ENCODE results near the gene THSD7A. TPM values are rescaled to one million over a fixed set of nuclear protein-coding genes. Genes with fewer than 3 reads are reported as not detected.

The THSD7A gene
- total RNA-seq, 1 experiment from 2014 or later, result 0.64 TPM

DNA sequence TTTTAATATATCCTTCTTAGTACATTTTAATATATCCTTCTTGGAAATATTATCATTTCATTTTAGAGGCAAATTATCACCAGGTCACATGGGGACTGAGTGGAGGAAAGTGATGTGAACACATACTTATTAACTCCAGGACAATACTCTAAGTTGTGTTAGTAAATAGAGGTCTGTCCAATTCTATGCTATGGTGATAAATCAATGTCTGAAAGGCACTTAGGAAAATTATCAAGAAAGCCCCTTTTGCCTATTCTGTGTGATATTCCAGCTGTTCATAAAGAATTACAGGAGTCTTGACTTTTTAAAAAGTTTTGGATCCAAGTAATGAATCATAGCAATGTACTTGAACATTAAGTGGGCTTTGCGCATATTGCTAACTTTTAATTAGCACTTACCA, 88.5 kb downstream of the THSD7A start:
- POLR2A ChIA-PET (ENCODE audit: low non-redundant PET), result no interaction called here
- peaks cover 14% of the 10 kb centered on the region for H3K4me1 ChIP-seq (ENCODE audit: insufficient read depth, low read length, poor library complexity, severe bottlenecking)
- no peak overlapping the region for H3K27ac ChIP-seq (ENCODE audit: low read depth, low read length, poor library complexity, severe bottlenecking)
- no peaks in the 10 kb centered on the region for H3K9me3 ChIP-seq (ENCODE audit: low read depth, low read length, poor library complexity, severe bottlenecking)
- no peak overlapping the region for H3K4me3 ChIP-seq (ENCODE audit: low read depth, low read length, poor library complexity, severe bottlenecking)
- DNase-seq (ENCODE audit: low spot score), result no peak
- H3K36me3 ChIP-seq (ENCODE audit: insufficient read depth, low read length, poor library complexity, severe bottlenecking), result no peaks in the 10 kb centered on the region
- TF ChIP-seq, protein P1, sequence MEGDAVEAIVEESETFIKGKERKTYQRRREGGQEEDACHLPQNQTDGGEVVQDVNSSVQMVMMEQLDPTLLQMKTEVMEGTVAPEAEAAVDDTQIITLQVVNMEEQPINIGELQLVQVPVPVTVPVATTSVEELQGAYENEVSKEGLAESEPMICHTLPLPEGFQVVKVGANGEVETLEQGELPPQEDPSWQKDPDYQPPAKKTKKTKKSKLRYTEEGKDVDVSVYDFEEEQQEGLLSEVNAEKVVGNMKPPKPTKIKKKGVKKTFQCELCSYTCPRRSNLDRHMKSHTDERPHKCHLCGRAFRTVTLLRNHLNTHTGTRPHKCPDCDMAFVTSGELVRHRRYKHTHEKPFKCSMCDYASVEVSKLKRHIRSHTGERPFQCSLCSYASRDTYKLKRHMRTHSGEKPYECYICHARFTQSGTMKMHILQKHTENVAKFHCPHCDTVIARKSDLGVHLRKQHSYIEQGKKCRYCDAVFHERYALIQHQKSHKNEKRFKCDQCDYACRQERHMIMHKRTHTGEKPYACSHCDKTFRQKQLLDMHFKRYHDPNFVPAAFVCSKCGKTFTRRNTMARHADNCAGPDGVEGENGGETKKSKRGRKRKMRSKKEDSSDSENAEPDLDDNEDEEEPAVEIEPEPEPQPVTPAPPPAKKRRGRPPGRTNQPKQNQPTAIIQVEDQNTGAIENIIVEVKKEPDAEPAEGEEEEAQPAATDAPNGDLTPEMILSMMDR (conservative IDR thresholded peaks at IDR 0.05; ENCODE audit: low read depth, low read length), result no peak
- TF ChIP-seq EZH2 (IDR thresholded peaks at IDR 0.05; ENCODE audit: borderline replicate concordance, low read depth, low read length, poor library complexity, severe bottlenecking), result no peak
- CTCF ChIA-PET, result no interaction called here
- no peaks in the 10 kb centered on the region for H3K27me3 ChIP-seq (replicated peaks; ENCODE audit: insufficient read depth, low read depth, low read length, poor library complexity)
- intact Hi-C loops (cut with micrococcal nuclease; ENCODE audit: unreplicated experiment), result loop anchor here (10.0 kb wide), 1 partner anchor 309 kb away; no protein-coding TSS in a partner anchor
- no TSS peak for BruUV-seq (replicated peaks)

DNA sequence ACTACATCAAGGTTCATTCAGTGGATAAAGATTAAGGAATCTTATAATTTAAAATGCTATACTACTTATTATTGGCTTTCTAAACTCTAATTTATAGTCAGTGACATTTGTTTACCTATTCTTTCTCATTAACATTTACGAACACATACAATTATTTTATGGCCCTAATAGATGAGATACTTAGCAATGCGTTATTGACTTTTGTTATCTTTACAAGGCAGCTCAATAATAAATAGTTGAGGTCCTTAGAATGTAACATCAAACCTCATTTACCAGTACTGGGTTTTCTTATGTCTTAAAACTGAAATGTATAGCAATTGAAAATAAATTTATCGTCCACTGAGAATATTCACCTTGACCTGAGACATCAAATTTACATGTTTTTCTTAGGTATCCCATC, 89.0 kb downstream of the THSD7A start:
- Histone ChIP-seq H3K4me3 (ENCODE audit: low read depth, low read length, poor library complexity, severe bottlenecking) (no peak overlapping the region), H3K9me3 (ENCODE audit: low read depth, low read length, poor library complexity, severe bottlenecking) (no peaks in the 10 kb centered on the region), H3K27me3 (replicated peaks; ENCODE audit: insufficient read depth, low read depth, low read length, poor library complexity) (no peaks in the 10 kb centered on the region), H3K4me1 (ENCODE audit: insufficient read depth, low read length, poor library complexity, severe bottlenecking) (peaks cover 14% of the 10 kb centered on the region), H3K27ac (ENCODE audit: low read depth, low read length, poor library complexity, severe bottlenecking) (no peak overlapping the region), H3K36me3 (ENCODE audit: insufficient read depth, low read length, poor library complexity, severe bottlenecking) (no peaks in the 10 kb centered on the region)
- no TSS peak for BruUV-seq (replicated peaks)
- DNase-seq (ENCODE audit: low spot score), result no peak
- ChIA-PET POLR2A (ENCODE audit: low non-redundant PET) (no interaction called here), CTCF (no interaction called here)
- TF ChIP-seq, protein P1 (conservative IDR thresholded peaks at IDR 0.05; ENCODE audit: low read depth, low read length), result no peak
- TF ChIP-seq EZH2 (IDR thresholded peaks at IDR 0.05; ENCODE audit: borderline replicate concordance, low read depth, low read length, poor library complexity, severe bottlenecking), result no peak
- intact Hi-C loops (cut with micrococcal nuclease; ENCODE audit: unreplicated experiment), result loop anchor here (10.0 kb wide), 1 partner anchor 308 kb away; no protein-coding TSS in a partner anchor

DNA sequence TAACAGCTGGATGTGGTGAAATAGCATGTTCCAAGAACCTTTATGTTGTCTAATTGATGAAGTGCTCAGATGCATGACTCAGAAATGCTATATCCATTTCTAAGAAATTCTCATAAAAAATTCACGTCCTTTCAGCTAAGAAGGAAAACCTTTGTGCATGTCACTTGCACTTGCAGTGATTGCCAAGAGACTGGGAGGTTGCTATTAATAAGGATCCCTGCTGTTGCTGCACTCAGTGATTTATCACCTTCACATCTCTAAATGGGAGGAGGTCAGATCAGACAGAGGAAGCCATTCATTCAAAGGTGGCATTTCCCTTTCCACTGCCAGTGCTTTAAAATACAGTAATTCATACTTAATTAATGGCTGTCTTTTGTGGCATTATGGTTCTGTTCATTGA, 89.5 kb downstream of the THSD7A start:
- H3K36me3 ChIP-seq (ENCODE audit: insufficient read depth, low read length, poor library complexity, severe bottlenecking), result no peaks in the 10 kb centered on the region
- ChIA-PET POLR2A (ENCODE audit: low non-redundant PET) (no interaction called here), CTCF (no interaction called here)
- no TSS peak for BruUV-seq (replicated peaks)
- no peaks in the 10 kb centered on the region for H3K27me3 ChIP-seq (replicated peaks; ENCODE audit: insufficient read depth, low read depth, low read length, poor library complexity)
- intact Hi-C loops (cut with micrococcal nuclease; ENCODE audit: unreplicated experiment), result loop anchor here (10.0 kb wide), 1 partner anchor 308 kb away; no protein-coding TSS in a partner anchor
- H3K4me3 ChIP-seq (ENCODE audit: low read depth, low read length, poor library complexity, severe bottlenecking), result no peak overlapping the region
- DNase-seq (ENCODE audit: low spot score), result peak; percentile 90
- H3K4me1 ChIP-seq (ENCODE audit: insufficient read depth, low read length, poor library complexity, severe bottlenecking), result peaks cover 14% of the 10 kb centered on the region
- H3K9me3 ChIP-seq (ENCODE audit: low read depth, low read length, poor library complexity, severe bottlenecking), result no peaks in the 10 kb centered on the region
- TF ChIP-seq, protein P1 (conservative IDR thresholded peaks at IDR 0.05; ENCODE audit: low read depth, low read length), result no peak
- no peak for TF ChIP-seq EZH2 (IDR thresholded peaks at IDR 0.05; ENCODE audit: borderline replicate concordance, low read depth, low read length, poor library complexity, severe bottlenecking)
- no peak overlapping the region for H3K27ac ChIP-seq (ENCODE audit: low read depth, low read length, poor library complexity, severe bottlenecking)
